Measurements from ENCODE around the gene EEPD1. TPM values are rescaled to one million over a fixed set of nuclear protein-coding genes. Genes with fewer than 3 reads are reported as not detected.

Gene EEPD1
- total and polyA plus RNA-seq, 8 donors = 14.0 to 134 (median 19.4) TPM

DNA sequence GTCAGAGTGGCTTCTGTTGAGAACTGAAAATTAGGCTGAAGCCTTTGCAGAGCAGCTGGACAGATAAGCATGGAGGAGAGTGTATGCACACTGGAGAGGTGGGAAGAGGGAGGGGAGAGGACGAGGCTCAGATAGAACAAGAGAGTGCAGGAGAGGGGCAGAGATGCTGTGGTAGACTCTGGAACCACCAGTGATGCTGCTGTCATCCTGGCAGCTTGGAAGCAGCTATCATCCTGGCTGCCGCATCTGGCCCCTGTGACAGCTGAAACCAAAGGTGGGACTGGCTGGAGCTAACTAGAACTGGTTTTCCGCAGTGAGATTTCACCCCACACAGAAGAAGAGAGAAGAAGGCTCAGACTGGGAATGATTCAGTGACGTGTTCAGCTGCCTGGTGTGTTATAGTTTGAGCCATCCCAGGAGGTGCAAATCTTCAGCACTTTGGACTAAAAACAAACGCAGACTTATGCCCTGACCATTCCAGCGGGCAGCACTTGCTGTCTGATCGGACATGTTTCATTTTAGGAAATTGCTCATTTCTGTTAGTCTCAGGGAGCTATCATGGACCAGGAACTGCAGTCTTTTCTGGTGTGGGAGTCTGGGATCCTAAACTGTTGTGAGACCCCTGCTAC, 38.4 kb downstream of the EEPD1 start:
- H3K27ac ChIP-seq = peak overlapping the region in 2 of 5 donors; percentile 45 to 66
- DNase-seq = no peak

DNA sequence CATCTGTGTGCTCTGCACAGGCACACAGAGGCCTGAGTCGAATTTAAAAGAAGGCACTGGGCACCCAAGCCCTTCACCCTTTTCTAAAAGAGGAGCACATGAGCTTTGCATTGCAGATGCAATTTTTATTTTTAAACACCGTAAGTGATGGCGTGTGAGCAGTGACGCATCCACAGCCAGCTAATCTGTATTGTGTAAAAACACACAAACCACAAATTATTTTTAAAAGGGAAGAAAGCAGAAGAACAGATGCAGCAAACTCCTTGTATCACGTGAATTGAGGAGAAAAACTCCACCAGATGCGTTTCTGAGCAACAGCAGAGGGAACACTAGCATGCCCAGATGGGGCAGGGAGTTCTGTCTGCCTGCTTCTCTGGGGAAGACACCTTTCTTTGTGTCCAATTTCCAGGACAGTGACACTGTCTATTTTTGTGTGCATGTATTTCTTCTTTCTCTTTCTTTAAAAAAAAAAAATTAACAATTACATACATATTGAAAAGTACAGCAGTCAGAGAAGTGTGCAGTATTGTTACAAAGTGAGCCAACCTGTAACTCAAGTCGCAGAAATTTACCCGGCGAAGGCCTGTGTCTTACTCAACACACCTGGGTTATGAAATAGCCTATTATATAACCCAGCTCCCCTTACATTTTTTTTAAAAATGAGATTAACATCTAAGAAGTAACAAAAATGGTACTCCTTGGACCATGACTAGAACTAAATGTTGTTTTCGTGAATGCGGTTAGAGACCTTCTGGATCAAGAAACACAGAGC, 39.2 kb downstream of the EEPD1 start:
- 68 to 83% (median 80%) methylated on average over 11 of the region's 11 CpGs for WGBS, 5 donors
- Histone ChIP-seq H3K27me3 (no peaks in the 10 kb centered on the region), H3K4me1 (peaks cover 0 to 36% (median 15%) of the 10 kb centered on the region in 4 donors), H3K36me3 (no peaks in the 10 kb centered on the region), H3K9me3 (no peaks in the 10 kb centered on the region), H3K27ac (peak overlapping the region in 2 of 5 donors; percentile 45 to 66), H3K4me3 (no peak overlapping the region)
- intact Hi-C loops (cut with DNase I; ENCODE audit: low total_unique reads) = no loop called here
- peak in 1 of 2 donors; percentile 54 for DNase-seq
- no peak for TF ChIP-seq POLR2AphosphoS5 (IDR thresholded peaks at IDR 0.05)
- TF ChIP-seq POLR2A (IDR thresholded peaks at IDR 0.05) = no peak
- TF ChIP-seq EP300 (IDR thresholded peaks at IDR 0.05) = no peak
- TF ChIP-seq, protein P1, sequence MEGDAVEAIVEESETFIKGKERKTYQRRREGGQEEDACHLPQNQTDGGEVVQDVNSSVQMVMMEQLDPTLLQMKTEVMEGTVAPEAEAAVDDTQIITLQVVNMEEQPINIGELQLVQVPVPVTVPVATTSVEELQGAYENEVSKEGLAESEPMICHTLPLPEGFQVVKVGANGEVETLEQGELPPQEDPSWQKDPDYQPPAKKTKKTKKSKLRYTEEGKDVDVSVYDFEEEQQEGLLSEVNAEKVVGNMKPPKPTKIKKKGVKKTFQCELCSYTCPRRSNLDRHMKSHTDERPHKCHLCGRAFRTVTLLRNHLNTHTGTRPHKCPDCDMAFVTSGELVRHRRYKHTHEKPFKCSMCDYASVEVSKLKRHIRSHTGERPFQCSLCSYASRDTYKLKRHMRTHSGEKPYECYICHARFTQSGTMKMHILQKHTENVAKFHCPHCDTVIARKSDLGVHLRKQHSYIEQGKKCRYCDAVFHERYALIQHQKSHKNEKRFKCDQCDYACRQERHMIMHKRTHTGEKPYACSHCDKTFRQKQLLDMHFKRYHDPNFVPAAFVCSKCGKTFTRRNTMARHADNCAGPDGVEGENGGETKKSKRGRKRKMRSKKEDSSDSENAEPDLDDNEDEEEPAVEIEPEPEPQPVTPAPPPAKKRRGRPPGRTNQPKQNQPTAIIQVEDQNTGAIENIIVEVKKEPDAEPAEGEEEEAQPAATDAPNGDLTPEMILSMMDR (IDR thresholded peaks at IDR 0.05) = no peak

More for the DNA sequence above, 38.4 kb downstream of the EEPD1 start:
- H3K4me1 ChIP-seq = peaks cover 0 to 45% (median 19%) of the 10 kb centered on the region in 4 donors
- H3K4me3 ChIP-seq = no peak overlapping the region
- H3K9me3 ChIP-seq = no peaks in the 10 kb centered on the region
- H3K36me3 ChIP-seq = no peaks in the 10 kb centered on the region
- no peaks in the 10 kb centered on the region for H3K27me3 ChIP-seq
- intact Hi-C loops (cut with DNase I; ENCODE audit: low total_unique reads) = no loop called here
- 77 to 87% (median 84%) methylated on average over 7 of the region's 7 CpGs for WGBS, 5 donors
- TF ChIP-seq EP300 (IDR thresholded peaks at IDR 0.05) (no peak), POLR2A (IDR thresholded peaks at IDR 0.05) (no peak), POLR2AphosphoS5 (IDR thresholded peaks at IDR 0.05) (no peak)

DNA sequence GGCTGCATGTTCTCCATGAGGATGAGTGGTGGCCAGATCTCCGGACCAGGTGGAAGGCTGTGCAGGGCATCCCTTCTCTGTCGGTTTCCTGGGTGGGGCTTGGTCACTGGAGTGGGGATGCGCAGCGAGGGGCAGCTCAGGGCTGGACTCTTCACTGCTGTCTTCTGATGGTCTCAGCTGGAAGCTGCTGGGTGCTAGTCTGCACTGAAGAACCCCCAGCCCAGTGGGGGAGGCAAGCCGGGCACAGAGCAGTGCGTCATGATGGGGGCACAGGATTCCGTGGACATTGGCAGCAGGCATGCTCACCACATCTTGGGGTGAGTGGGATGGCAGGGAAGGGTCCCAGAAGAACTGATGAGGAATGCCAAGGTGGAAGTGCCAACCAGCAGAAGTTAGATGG, 39.8 kb downstream of the EEPD1 start:
- Histone ChIP-seq H3K36me3 (no peaks in the 10 kb centered on the region), H3K9me3 (no peaks in the 10 kb centered on the region), H3K4me1 (peaks cover 0 to 30% (median 13%) of the 10 kb centered on the region in 4 donors), H3K4me3 (no peak overlapping the region), H3K27me3 (no peaks in the 10 kb centered on the region), H3K27ac (peak overlapping the region in 1 of 5 donors; percentile 66)
- DNase-seq = no peak
- TF ChIP-seq POLR2AphosphoS5 (IDR thresholded peaks at IDR 0.05) = no peak
- TF ChIP-seq POLR2A (IDR thresholded peaks at IDR 0.05) = no peak
- no peak for TF ChIP-seq EP300 (IDR thresholded peaks at IDR 0.05)
- TF ChIP-seq, protein P1 (IDR thresholded peaks at IDR 0.05) = no peak
- intact Hi-C loops (cut with DNase I; ENCODE audit: low total_unique reads) = no loop called here
- WGBS, 5 donors = 90 to 98% (median 97%) methylated on average over 7 of the region's 7 CpGs

DNA sequence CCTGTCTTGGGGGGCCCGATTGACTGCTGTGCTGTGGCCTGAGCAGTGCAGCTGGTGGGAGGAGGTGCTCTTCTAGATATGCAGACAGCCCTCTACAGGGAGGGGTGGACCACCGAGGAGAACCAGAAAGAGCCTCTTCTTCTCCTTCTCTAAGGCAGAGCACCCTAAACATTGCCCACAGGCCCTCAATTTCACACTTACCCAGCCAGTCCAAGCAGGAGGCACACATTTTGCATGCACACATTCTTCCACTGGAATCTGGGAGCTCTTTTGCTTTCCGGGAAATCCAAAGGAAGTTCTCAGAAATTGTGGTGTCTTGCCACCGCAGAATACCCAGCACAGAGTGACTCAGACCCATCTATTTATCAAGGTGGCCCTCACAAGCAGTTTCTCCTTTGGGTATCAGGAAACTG, 45.8 kb downstream of the EEPD1 start:
- DNase-seq = no peak

More for the DNA sequence above, 45.8 kb downstream of the EEPD1 start:
- TF ChIP-seq, protein P1 (IDR thresholded peaks at IDR 0.05) = no peak
- no peak for TF ChIP-seq EP300 (IDR thresholded peaks at IDR 0.05)
- H3K27ac ChIP-seq = no peak overlapping the region
- no peak overlapping the region for H3K4me3 ChIP-seq
- H3K4me1 ChIP-seq = peaks cover 12 to 32% (median 20%) of the 10 kb centered on the region in 4 donors
- 66 to 80% (median 78%) methylated on average over 4 of the region's 4 CpGs for WGBS, 5 donors
- intact Hi-C loops (cut with DNase I; ENCODE audit: low total_unique reads) = no loop called here
- H3K36me3 ChIP-seq = no peaks in the 10 kb centered on the region
- no peaks in the 10 kb centered on the region for H3K27me3 ChIP-seq
- no peaks in the 10 kb centered on the region for H3K9me3 ChIP-seq
